Epithelial cell of proximal tubule (primary cell): ENCODE data around the gene CTIF. TPM values are rescaled to one million over a fixed set of nuclear protein-coding genes. Genes with fewer than 3 reads are reported as not detected.
A peak's percentile ranks its signal among the peaks of the same experiment; 100 is the strongest.

Experiments used
- DNase-seq: peaks from one replicate; pipeline ENCODE4 v3.0.0-alpha.2; 2011; ENCODE audit warnings: low read depth
- H3K4me3 ChIP-seq: 2 replicates; pipeline ENCODE4 v1.5.1; 2011; ENCODE audit warnings: low read depth, mild to moderate bottlenecking, low read length
- total RNA-seq: library from RNA; depleted of rRNA; stranded (reverse); fragments of >200 nt; gene quantifications from 2 replicates; pipeline ENCODE4 v1.2.3, GENCODE V29; 2015
- TF ChIP-seq, protein P1 (sequence below): conservative IDR thresholded peaks from 2 replicates; pipeline ENCODE4 v1.5.1; 2012; ENCODE audit warnings: low read depth, mild to moderate bottlenecking, low read length

The CTIF gene
- total RNA-seq, 1 donor from 2014 or later: 12.9 TPM

DNA sequence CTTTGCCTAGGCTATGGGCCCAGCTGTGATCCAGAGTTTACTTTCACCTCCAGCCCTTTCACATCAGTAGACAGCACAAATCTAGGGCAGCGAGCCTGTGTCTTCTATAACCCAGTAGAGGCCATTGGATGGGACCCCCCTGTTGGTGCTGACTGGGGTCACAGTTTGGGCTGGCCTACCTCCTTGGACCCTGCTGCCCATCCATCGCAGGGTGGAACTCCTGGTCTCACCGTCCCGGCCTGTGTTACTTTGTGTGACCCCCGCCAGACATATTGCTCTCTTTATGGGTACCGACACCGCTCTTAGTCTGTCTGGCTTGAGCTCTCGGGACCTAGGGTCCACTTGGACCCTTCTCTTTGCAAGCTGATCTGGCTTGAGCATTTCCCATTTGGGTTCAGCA is 157.4 kb downstream of the CTIF start:
- TF ChIP-seq, protein P1, sequence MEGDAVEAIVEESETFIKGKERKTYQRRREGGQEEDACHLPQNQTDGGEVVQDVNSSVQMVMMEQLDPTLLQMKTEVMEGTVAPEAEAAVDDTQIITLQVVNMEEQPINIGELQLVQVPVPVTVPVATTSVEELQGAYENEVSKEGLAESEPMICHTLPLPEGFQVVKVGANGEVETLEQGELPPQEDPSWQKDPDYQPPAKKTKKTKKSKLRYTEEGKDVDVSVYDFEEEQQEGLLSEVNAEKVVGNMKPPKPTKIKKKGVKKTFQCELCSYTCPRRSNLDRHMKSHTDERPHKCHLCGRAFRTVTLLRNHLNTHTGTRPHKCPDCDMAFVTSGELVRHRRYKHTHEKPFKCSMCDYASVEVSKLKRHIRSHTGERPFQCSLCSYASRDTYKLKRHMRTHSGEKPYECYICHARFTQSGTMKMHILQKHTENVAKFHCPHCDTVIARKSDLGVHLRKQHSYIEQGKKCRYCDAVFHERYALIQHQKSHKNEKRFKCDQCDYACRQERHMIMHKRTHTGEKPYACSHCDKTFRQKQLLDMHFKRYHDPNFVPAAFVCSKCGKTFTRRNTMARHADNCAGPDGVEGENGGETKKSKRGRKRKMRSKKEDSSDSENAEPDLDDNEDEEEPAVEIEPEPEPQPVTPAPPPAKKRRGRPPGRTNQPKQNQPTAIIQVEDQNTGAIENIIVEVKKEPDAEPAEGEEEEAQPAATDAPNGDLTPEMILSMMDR: no peak
- DNase-seq: no peak

DNA sequence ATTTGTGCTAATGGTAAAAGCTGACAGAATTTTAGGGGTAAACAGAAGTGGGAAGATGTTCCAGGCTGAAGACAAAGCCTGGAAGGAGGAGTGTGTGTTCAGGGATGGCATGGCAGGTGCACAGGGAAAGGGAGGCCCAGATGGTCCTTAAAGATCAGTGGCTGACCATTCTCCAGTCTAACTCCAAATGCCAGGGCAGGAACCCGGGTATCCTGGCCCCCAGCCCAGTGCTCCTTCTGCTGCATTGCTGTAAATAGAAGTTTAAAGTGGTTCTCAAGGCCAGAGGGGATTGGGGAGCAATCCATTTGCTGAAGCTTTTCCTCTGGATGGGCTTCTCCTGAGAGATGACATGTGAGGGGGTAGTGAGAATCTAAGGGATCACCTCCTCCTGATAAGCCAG is 158.6 kb downstream of the CTIF start:
- TF ChIP-seq, protein P1: no peak
- DNase-seq: no peak
- H3K4me3 ChIP-seq: no peak overlapping the region

More for the DNA sequence above, 157.4 kb downstream of the CTIF start:
- H3K4me3 ChIP-seq: no peak overlapping the region

DNA sequence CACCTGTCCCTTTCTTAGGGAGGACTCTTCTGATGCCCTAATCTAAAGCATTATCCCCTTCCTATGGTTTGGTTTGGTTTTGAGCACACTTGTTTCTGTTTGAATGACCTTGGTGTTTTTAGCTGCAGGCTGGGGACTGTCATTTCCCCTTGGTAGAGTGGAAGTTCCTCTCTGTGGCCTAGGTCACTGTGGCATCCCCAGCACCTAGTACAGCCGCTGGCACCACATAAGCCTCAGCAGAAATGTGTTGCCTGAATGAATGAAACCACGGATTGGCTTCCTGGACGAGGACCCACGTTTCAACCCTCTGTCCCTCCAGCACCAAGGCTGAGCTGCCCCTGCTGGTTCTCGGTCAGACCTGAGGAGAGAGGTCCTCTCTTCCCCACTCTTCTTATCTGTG is 159.9 kb downstream of the CTIF start:
- TF ChIP-seq, protein P1: no peak
- H3K4me3 ChIP-seq: no peak overlapping the region

DNA sequence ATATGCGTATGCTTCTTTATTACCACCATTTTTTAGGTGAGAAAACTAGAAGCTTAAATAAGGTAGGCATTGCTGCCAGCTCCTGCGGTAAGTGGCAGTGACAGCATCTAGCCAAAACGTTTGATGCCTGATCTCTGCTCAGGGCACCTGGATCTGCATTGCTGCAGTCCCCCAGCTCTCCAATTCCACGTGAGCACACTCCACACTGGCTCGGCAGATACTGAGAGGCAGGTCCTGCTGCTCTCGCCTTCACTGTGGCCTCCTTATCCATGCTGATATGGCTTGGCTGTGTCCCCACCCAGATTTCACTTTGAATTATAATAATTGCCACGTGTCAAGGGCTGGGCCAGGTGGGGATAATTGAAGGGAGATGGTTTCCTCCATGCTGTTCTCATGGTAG is 160.9 kb downstream of the CTIF start:
- DNase-seq: no peak
- TF ChIP-seq, protein P1: no peak
- H3K4me3 ChIP-seq: no peak overlapping the region

More for the DNA sequence above, 159.9 kb downstream of the CTIF start:
- DNase-seq: no peak

DNA sequence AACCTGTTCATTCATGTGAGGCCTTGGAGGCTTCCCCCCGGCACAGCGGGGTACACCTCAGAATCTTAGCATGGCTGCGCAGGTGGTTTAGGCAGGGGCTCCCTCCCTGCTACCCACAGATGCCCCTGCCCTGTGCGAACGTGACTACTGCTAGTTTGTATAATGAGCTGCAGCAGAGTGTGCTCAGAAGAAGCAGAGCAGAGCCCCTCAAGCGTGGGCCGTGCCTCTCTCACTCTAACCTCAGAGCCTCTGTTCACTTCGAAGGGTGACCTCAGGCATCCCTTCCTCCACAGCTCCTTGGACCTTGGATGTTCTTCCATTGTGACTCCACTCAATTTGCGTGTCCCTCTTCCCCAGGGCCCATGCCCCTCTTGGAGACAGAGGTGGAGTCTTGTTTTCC is 161.6 kb downstream of the CTIF start:
- TF ChIP-seq, protein P1: no peak
- no peak for DNase-seq
- H3K4me3 ChIP-seq: no peak overlapping the region

DNA sequence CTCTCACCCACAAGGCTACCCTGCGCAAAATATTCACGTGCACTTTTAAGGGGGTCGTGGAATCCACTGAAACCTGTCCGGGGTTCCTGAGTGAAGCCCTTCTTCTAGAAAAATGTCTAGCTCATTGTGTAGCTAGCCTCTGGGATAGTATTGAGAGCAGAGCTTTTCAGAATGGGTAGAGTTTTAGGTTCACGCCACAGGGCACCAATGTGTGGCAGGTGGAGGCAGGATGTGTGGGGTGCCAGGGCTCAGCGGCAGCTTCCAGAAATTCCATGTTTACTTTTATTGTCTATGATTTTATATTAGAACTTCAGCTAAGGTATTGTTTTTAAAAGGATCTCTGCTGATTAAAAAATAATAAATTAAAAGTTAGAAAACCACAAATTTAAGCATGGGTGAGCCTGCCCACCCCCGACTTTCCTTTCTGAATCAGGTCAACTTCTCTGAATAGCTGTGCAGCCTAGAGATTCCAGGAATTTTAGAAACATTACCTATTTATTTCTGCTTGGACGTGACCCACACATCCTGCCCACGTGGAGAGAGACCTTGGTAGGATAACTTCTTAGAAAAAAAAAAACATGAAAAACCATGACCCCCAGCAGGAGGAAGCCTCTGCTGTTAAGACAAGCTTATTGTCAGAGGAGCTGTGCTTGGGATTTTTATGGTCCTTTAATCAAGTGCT is 163.7 kb downstream of the CTIF start:
- H3K4me3 ChIP-seq: no peak overlapping the region
- DNase-seq: peak; percentile 29
- TF ChIP-seq, protein P1: no peak

DNA sequence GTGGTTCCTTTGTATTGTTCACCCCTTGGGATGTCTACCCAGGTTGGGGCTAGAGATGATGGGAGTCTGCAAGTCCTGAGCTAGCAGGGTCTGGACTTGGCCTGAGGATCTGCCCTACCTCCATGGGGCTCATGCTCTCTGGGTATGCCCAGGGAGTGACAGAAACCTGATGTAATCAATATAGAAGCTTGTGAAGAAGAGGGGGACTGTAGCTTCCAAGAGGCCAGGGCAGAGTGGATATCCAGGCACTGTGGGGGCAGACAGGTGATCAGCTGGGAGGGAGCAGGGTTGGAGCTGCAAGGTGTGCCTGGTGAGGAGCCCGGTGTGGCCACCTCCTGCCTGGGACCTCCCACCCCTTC is 164.2 kb downstream of the CTIF start:
- no peak overlapping the region for H3K4me3 ChIP-seq

More for the DNA sequence above, 164.2 kb downstream of the CTIF start:
- DNase-seq: no peak
- TF ChIP-seq, protein P1: no peak
